ENCODE data around the gene MEIS2. TPM values are rescaled to one million over a fixed set of nuclear protein-coding genes. Genes with fewer than 3 reads are reported as not detected.

MEIS2 gene
- total RNA-seq, 8 experiments from 2014 or later = 21.5 to 747 (median 133) TPM

DNA sequence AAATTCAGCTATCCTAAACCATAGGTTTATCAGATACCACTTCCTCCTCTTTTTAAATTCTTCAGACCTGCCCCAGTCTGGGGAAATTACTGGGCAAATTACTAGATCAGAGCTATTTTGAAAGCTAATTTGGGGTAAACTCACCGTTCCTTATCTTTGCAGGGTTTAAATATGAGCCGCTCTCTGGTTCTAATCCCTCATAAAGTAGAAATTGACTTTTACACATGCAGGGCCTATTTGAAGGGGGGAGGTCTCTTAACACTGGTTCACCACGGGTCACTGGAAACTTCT lies 11.0 kb upstream of the MEIS2 start:
- Histone ChIP-seq H3K4me3 (peak overlapping the region in 4 of 5 donors; percentile 38 to 99 (median 68)), H3K4me1 (replicated peaks in 1 of 2) (peaks cover 27 to 59% of the 10 kb centered on the region in 2 donors), H3K27ac (peak overlapping the region in 1 of 2 donors; percentile 64)
- in situ Hi-C loops (cut with MboI; ENCODE audit: low pct_unique_long_range_greater_than_20kb in 2 of 9, low sequenced_read_pairs in 9 of 9, unreplicated experiment in 9 of 9) = loop anchor here in 8 of 9 experiments (25.0 kb wide), 6 partner anchors 224 to 1599 kb away; no protein-coding TSS in a partner anchor
- no peak for ATAC-seq (replicated peaks in 6 of 8)
- 48 to 100% (median 83%) methylated on average over 1 to 3 of the region's 3 CpGs; no CpG with 5 or more reads in 2 of the 10 experiments for WGBS, 10 experiments

DNA sequence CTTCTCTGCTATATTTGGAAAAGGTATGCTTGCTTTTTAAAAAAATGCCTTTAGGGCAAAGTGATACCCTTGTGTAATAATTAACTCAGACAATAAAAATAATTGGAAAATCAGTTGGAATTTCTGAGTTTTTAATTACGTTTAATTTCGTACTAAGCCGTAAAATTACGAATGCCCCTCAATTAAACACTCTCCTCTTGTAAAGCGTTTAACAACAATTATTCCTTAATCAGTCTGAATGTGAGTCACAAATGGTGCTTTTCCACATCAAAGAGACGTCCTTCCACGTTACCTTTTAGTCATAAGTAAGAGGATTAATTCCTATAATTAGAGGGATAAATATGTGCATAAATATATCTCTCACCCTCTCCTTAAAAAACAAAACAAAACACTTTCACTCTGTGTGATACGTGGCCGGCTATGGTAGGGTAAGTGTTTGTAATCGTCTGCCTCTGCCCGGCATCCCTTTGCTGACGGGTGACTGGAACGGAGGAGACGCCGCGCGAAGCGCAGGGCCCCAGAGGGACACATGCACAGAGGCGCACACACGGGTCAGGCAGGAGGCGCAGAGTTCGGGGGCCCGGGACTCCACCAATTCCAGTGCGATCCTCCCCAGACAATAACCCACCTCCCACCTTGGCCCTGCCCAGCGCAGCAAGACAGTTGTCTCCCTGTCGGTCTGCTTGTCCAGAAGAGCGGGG lies 9.7 kb upstream of the MEIS2 start:
- Histone ChIP-seq H3K4me3 (peak overlapping the region; percentile 34 to 99 (median 41)), H3K4me1 (replicated peaks in 1 of 2) (peaks cover 27 to 59% of the 10 kb centered on the region in 2 donors), H3K27ac (peak overlapping the region; percentile 7 to 64)
- WGBS, 10 experiments = 0 to 90% (median 24%) methylated on average over 1 to 16 of the region's 27 CpGs; no CpG with 5 or more reads in 1 of the 10 experiments
- in situ Hi-C loops (cut with MboI; ENCODE audit: low pct_unique_long_range_greater_than_20kb in 2 of 9, low sequenced_read_pairs in 9 of 9, unreplicated experiment in 9 of 9) = loop anchor here (10.0 to 25.0 kb wide), 7 partner anchors 223 to 1598 kb away; no protein-coding TSS in a partner anchor
- ATAC-seq (replicated peaks in 6 of 8) = peak; percentile 45 to 73 (median 60)

DNA sequence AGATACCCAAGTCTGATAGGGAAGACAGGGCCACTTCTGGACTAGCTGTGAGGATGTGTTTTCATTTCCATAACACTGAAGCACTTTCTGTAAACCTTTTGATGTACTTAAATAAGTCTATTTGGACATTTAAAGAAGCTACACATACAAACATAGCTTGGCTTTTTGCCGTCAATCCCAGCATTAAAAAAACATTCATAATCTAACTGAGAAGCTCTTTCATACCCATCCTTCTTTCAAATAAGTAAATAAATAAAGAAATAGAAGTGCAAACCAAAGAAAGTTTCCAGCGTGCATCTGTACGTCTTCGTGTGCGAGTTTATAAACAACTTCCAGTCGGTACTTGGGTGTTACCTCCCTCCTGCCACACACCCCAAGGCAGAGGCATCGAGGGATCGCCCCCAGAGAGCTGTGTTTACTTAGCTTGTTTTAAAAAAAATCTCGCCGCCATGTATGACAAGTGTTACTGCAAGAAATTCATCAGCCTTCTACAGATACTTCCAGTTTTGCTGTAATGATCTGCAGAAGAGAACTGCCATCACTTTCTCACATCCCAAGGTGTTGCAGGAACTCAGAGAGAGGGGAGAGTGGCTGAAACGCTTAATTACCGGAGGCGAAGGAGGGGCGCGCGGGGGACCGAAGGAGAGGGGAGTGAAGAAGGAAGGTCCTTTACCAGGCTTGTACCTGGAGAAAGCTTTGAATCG lies 9.0 kb upstream of the MEIS2 start:
- in situ Hi-C loops (cut with MboI; ENCODE audit: low pct_unique_long_range_greater_than_20kb in 2 of 9, low sequenced_read_pairs in 9 of 9, unreplicated experiment in 9 of 9) = loop anchor here (10.0 to 25.0 kb wide), 7 partner anchors 222 to 1597 kb away; no protein-coding TSS in a partner anchor
- Histone ChIP-seq H3K27ac (peak overlapping the region; percentile 2 to 64), H3K4me3 (peak overlapping the region; percentile 34 to 99 (median 41)), H3K4me1 (replicated peaks in 1 of 2) (peaks cover 27 to 59% of the 10 kb centered on the region in 2 donors)
- 4 to 100% (median 35%) methylated on average over 1 to 15 of the region's 18 CpGs for WGBS, 10 experiments
- ATAC-seq (replicated peaks in 6 of 8) = no peak

DNA sequence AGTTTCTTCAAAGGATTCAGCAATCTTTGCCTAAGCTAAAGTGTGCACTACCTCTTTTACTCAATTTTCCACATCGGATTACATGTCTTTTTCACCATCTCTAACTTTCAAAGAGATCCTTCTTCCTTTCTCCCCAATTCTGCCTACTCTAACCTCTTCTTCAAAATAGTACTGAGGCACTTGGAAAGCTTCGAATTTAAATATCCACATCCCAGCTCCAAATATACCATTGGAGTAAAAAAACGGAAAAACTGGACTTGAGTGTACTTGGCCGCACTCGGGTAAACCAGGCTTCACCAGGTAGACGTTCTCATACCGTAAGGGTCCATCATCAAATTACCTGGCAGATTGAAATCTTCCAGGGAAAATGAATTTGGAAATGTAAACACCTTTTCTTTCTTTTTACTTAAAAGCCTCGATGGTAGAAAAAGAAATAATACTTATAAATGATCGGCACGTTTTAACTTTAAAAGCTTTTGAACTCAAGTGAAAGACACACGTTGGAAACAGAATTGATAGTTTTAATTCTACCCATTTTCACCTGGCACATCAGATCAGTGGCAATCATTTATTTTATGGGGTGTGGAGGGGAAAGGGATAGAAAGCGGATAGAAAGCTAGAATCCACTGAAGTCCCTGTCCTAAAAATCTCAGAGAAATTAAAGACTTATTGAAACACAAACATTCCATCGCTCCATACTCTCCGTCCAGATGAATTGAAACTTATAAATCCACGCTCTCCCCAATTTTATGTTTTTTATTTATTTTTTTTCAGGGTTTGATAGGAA lies 8.2 kb upstream of the MEIS2 start:
- WGBS, 10 experiments = 40 to 97% (median 68%) methylated on average over 6 to 15 of the region's 15 CpGs; no CpG with 5 or more reads in 1 of the 10 experiments
- in situ Hi-C loops (cut with MboI; ENCODE audit: low pct_unique_long_range_greater_than_20kb in 2 of 9, low sequenced_read_pairs in 9 of 9, unreplicated experiment in 9 of 9) = loop anchor here (10.0 to 25.0 kb wide), 7 partner anchors 221 to 1596 kb away; no protein-coding TSS in a partner anchor
- ATAC-seq (replicated peaks in 6 of 8) = no peak
- peak overlapping the region; percentile 1 to 99 (median 61) for H3K4me3 ChIP-seq
- peaks cover 26 to 53% of the 10 kb centered on the region in 2 donors for H3K4me1 ChIP-seq (replicated peaks in 1 of 2)
- H3K27ac ChIP-seq = peak overlapping the region in 1 of 2 donors; percentile 66

DNA sequence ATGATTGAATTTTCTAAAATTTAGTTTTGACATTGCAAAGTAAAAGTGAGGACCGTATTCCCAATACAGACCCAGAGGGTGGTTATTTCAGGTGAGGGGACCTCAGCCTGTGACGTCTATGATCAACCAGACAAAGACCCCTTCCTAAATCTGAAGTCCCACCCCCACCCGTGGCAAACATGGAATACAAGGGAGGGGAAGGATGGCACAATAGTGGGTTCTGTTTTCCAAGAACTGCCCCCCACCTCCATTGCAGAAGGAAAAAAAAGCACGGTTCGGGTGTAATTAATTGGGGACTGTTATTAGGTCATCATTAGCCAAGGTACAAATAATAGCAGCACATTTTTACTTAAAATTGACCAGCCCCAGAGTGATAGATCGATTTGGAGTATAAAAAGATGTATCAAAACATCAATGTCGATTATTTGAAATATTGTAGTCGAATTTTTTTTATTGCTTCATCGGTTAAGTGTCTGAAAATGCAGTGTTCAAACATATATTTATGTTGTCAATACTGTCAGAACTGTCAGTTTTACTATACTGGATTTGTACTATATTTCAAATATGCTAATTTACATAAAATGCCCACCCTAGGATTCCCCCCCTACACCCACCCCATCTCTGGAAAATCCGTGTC lies 7.5 kb upstream of the MEIS2 start:
- Histone ChIP-seq H3K4me3 (peak overlapping the region; percentile 61 to 99 (median 81)), H3K4me1 (replicated peaks in 1 of 2) (peaks cover 19 to 46% of the 10 kb centered on the region in 2 donors), H3K27ac (peak overlapping the region; percentile 53 to 66)
- no peak for ATAC-seq (replicated peaks in 6 of 8)
- 17 to 98% (median 40%) methylated on average over 1 to 9 of the region's 10 CpGs; no CpG with 5 or more reads in 1 of the 10 experiments for WGBS, 10 experiments
- in situ Hi-C loops (cut with MboI; ENCODE audit: low pct_unique_long_range_greater_than_20kb in 2 of 9, low sequenced_read_pairs in 9 of 9, unreplicated experiment in 9 of 9) = loop anchor here (10.0 to 25.0 kb wide), 7 partner anchors 221 to 1596 kb away; no protein-coding TSS in a partner anchor

DNA sequence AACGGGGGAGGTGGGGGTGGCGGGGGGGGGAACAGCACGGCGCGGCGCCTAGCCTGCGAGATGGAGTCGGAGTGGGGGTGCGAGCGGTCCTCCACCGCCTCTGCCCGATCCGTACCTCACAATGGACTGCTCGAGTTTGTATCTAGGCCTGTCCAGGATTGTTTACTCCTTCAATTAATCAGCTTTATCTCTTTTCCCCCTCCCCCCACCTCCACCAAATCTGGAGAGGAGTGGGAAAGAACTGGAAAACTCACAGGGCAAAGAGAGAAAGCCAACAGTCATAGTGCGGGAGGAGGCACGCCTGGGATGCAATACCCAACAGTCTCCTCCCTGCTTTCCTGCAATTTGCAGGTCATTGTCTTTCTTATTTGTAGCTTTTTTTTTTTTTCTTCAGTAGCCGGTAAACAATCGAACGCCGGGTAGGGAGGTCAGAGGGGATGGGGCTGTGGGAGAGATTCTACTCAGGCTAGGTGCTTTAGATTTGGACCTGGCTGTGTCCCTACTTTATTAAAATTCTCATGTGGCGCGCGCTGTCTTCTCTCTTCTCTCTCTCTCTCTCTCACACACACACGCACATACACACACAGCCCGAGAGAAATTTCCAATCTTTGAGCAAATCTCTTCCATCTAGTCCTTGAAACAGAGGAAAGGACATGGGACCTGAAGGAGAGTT lies 6.9 kb upstream of the MEIS2 start:
- Histone ChIP-seq H3K4me3 (peak overlapping the region; percentile 61 to 99 (median 81)), H3K4me1 (replicated peaks in 1 of 2) (peaks cover 15 to 39% of the 10 kb centered on the region in 2 donors), H3K27ac (peak overlapping the region; percentile 53 to 66)
- ATAC-seq (replicated peaks in 6 of 8) = peak in 5 of 8 experiments; percentile 31 to 55 (median 51)
- in situ Hi-C loops (cut with MboI; ENCODE audit: low pct_unique_long_range_greater_than_20kb in 2 of 9, low sequenced_read_pairs in 9 of 9, unreplicated experiment in 9 of 9) = loop anchor here (10.0 to 25.0 kb wide), 7 partner anchors 220 to 1595 kb away; no protein-coding TSS in a partner anchor
- WGBS, 10 experiments = 0 to 95% (median 41%) methylated on average over 1 to 11 of the region's 25 CpGs; no CpG with 5 or more reads in 2 of the 10 experiments

DNA sequence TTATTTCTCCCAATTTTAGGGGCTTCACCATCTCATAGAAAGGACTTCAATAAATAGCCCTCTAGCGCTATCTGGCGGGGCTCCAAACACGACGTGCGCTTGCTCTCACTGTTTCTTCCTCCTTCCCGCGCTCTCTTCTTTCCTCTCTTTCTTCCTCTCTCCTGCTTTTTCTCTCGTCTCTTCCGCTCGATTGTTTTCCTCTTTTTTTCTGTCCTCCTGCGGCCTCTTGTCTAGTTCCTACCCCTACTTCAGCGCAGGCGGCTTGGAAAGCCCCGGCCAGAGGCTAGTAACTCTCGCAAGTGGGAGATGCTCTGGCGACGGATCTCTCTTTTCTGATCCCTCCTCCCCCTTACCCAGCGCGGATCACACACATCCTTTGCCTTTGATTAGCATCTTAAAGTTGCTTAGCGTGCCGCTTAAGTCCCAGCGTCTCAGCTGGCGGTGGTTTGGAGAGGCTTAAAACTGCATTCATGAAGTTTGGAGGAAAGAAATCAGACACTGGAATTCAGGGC lies 6.2 kb upstream of the MEIS2 start:
- H3K4me1 ChIP-seq (replicated peaks in 1 of 2) = peaks cover 9 to 34% of the 10 kb centered on the region in 2 donors
- in situ Hi-C loops (cut with MboI; ENCODE audit: low pct_unique_long_range_greater_than_20kb in 2 of 9, low sequenced_read_pairs in 9 of 9, unreplicated experiment in 9 of 9) = loop anchor here (10.0 to 25.0 kb wide), 7 partner anchors 219 to 1594 kb away; no protein-coding TSS in a partner anchor
- peak in 5 of 8 experiments; percentile 25 to 38 (median 36) for ATAC-seq (replicated peaks in 6 of 8)
- WGBS, 10 experiments = 0 to 93% (median 1%) methylated on average over 4 to 23 of the region's 23 CpGs
- H3K4me3 ChIP-seq = peak overlapping the region; percentile 61 to 99 (median 81)
- peak overlapping the region; percentile 53 to 66 for H3K27ac ChIP-seq

DNA sequence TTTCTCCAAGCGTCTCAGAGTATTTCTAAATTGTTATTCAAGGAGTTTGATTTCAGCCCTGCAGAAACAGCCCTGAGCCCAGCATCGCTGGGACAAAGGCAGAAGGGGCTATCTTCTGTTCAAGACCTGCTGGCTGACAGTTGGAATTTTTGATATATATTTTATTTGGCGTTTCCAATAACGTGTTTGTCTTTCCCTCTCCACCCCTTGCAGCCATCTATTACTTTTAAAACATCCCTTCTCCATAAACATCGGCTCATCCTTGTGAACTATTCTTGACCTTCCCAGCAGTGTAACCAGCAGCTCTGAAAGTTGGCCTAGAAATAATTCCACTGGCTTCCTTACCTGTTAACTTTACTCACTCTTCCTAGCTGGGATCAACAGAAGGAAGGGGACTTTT lies 5.5 kb upstream of the MEIS2 start:
- in situ Hi-C loops (cut with MboI; ENCODE audit: low pct_unique_long_range_greater_than_20kb in 2 of 9, low sequenced_read_pairs in 9 of 9, unreplicated experiment in 9 of 9) = loop anchor here (10.0 to 25.0 kb wide), 7 partner anchors 219 to 1594 kb away; no protein-coding TSS in a partner anchor
- Histone ChIP-seq H3K4me3 (peak overlapping the region; percentile 61 to 99 (median 81)), H3K27ac (peak overlapping the region; percentile 67 to 72), H3K4me1 (replicated peaks in 1 of 2) (peaks cover 6 to 27% of the 10 kb centered on the region in 2 donors)
- WGBS, 10 experiments = 0 to 92% (median 4%) methylated on average over 1 to 5 of the region's 5 CpGs; no CpG with 5 or more reads in 1 of the 10 experiments
- ATAC-seq (replicated peaks in 6 of 8) = no peak

DNA sequence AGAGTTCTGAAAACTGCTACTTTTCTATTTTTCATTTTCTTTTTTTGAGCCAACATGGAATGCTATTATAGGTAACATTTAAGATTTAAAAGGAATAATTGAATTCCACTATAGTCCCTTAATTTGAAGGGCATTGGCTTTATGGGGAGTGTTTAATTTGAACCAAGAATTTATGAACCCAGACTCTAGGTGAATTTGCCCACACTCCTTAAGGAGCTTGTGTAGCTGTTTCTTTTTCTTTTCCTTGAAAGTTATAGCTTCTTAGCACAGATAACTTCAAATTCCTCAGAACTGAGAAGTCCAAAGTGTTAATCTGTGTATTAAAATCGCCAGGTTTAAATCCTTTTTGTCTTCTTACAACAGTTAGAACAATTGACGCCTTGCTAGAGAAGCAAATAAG lies 4.7 kb upstream of the MEIS2 start:
- WGBS, 10 experiments = 0 to 100% (median 65%) methylated on average over 1 to 2 of the region's 2 CpGs; no CpG with 5 or more reads in 2 of the 10 experiments
- H3K4me1 ChIP-seq (replicated peaks in 1 of 2) = peaks cover 6 to 26% of the 10 kb centered on the region in 2 donors
- in situ Hi-C loops (cut with MboI; ENCODE audit: low pct_unique_long_range_greater_than_20kb in 2 of 9, low sequenced_read_pairs in 9 of 9, unreplicated experiment in 9 of 9) = loop anchor here (10.0 to 25.0 kb wide), 7 partner anchors 218 to 1593 kb away; no protein-coding TSS in a partner anchor
- H3K4me3 ChIP-seq = peak overlapping the region; percentile 61 to 99 (median 81)
- no peak for ATAC-seq (replicated peaks in 6 of 8)
- H3K27ac ChIP-seq = peak overlapping the region; percentile 72 to 90

DNA sequence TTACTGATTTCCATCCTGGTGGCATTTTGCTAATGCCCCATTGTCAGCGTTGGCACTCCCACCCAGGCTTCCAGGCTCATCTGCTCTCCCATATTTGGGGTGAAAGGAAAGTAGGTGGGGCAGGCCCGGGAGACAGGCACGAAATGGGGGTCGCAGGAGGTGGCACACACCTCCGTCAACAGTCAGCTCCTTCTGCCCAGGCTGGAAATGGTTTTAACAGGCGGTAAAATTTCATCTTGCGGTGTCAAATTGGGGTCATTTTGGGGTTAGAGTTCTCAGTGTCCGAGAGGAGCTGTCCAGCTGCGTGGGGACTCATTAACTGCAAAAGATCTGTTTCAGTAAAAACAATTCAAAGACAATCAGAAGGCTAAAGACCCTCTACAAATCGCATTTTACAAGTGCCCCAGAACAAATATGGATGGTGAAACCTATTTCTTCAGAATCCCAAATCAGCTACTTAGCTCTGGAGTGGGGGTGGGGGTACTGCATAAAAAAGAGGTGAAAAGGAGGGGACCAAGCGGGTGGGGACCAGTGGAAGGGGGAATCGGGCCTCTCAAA lies 4.2 kb upstream of the MEIS2 start:
- WGBS, 10 experiments = 0 to 96% (median 5%) methylated on average over 1 to 8 of the region's 12 CpGs; no CpG with 5 or more reads in 1 of the 10 experiments
- in situ Hi-C loops (cut with MboI; ENCODE audit: low pct_unique_long_range_greater_than_20kb in 2 of 9, low sequenced_read_pairs in 9 of 9, unreplicated experiment in 9 of 9) = loop anchor here (10.0 to 25.0 kb wide), 7 partner anchors 217 to 1592 kb away; no protein-coding TSS in a partner anchor
- Histone ChIP-seq H3K4me1 (replicated peaks in 1 of 2) (peaks cover 6 to 21% of the 10 kb centered on the region in 2 donors), H3K4me3 (peak overlapping the region; percentile 61 to 99 (median 81)), H3K27ac (peak overlapping the region; percentile 72 to 90)
- ATAC-seq (replicated peaks in 6 of 8) = no peak
